Suprapubic skin (tissue), 4 donors: ENCODE results near the gene AKAP13.

ENCODE experiments used
- CTCF ChIP-seq, 2 donors: fragments of 200-600 bp in 1 of 2; fragments of 450-650 bp in 1 of 2; sonication (generic) in 1 of 2; IDR thresholded peaks; one replicate each; pipeline ENCODE4 v1.5.1; 2016 to 2019; ENCODE audit warnings: antibody characterized with exemption in 2 of 2, mild to moderate bottlenecking in 1 of 2, moderate library complexity in 1 of 2
- EP300 ChIP-seq: sonication (generic); formaldehyde crosslinking; IDR thresholded peaks from one replicate; pipeline ENCODE4 v1.6.1; 2017; ENCODE audit warnings: antibody characterized with exemption
- POLR2A ChIP-seq, 2 donors: fragments of 450-650 bp; IDR thresholded peaks; one replicate each; pipeline ENCODE4 v1.6.1; 2017; ENCODE audit warnings: antibody characterized with exemption in 2 of 2, mild to moderate bottlenecking in 2 of 2, moderate library complexity in 2 of 2
- POLR2AphosphoS5 ChIP-seq, 3 donors: sonication (generic); formaldehyde crosslinking; IDR thresholded peaks; one replicate each; pipeline ENCODE4 v1.6.1; 2017; ENCODE audit warnings: antibody characterized with exemption in 3 of 3

- TF ChIP-seq CTCF (IDR thresholded peaks at IDR 0.05) (no peak), POLR2AphosphoS5 (IDR thresholded peaks at IDR 0.05) (no peak), EP300 (no peak), POLR2A (IDR thresholded peaks at IDR 0.05) (no peak)
Observed at GRCh38 chr15:85458764-85459163, 78.4 kb downstream of the AKAP13 start.
